ENCODE measurements around the gene ZNF536. TPM values are rescaled to one million over a fixed set of nuclear protein-coding genes. Genes with fewer than 3 reads are reported as not detected.

The ZNF536 gene
- total and polyA plus RNA-seq, 10 of the 15 experiments (the other 5 are each of a cell fraction or from before 2014, with no cell fraction given): not detected

- Histone ChIP-seq H3K27me3 (replicated peaks in 1 of 2; ENCODE audit: control insufficient read depth in 2 of 2, insufficient read depth in 2 of 2, low read length in 1 of 2) (no peaks in the 10 kb centered on the region), H3K27ac (ENCODE audit: control insufficient read depth, insufficient read depth) (no peak overlapping the region), H3K4me2 (ENCODE audit: control insufficient read depth, insufficient read depth) (no peak overlapping the region), H3K4me3 (no peak overlapping the region), H3K9ac (ENCODE audit: control insufficient read depth, insufficient read depth, low read length) (no peak overlapping the region), H3K9me3 (replicated peaks; ENCODE audit: control insufficient read depth, insufficient read depth, low read length) (no peaks in the 10 kb centered on the region), H2AFZ (ENCODE audit: control insufficient read depth, low read depth, low read length) (no peak overlapping the region), H3K79me2 (ENCODE audit: control insufficient read depth, insufficient read depth, low read length) (no peaks in the 10 kb centered on the region), H4K20me1 (ENCODE audit: control insufficient read depth, insufficient read depth) (no peaks in the 10 kb centered on the region), H3K4me1 (ENCODE audit: control insufficient read depth, insufficient read depth, low read length) (no peaks in the 10 kb centered on the region), H3K36me3 (ENCODE audit: control insufficient read depth in 2 of 2, insufficient read depth in 2 of 2, low read length in 1 of 2) (no peaks in the 10 kb centered on the region)
- intact Hi-C loops (cut with micrococcal nuclease; ENCODE audit: unreplicated experiment): no loop called here
- CTCF ChIA-PET: no interaction called here
- POLR2A ChIA-PET: no interaction called here
- no TSS peak for BruUV-seq (replicated peaks)
- DNase-seq (ENCODE audit: low read depth, low spot score) (no peak), ATAC-seq (no peak), FAIRE-seq (no peak)
- in situ Hi-C loops (cut with MboI): no loop called here
- no peak for TF ChIP-seq RELA (IDR thresholded peaks at IDR 0.05; ENCODE audit: borderline replicate concordance, partially characterized antibody)
- TF ChIP-seq MEF2A (IDR thresholded peaks at IDR 0.05; ENCODE audit: insufficient read depth, low read depth, low read length): no peak
- no peak for TF ChIP-seq BACH1 (IDR thresholded peaks at IDR 0.05; ENCODE audit: borderline replicate concordance)
- TF ChIP-seq BHLHE40 (IDR thresholded peaks at IDR 0.05; ENCODE audit: borderline replicate concordance in 1 of 2, low read depth in 2 of 2, low read length in 1 of 2): no peak
- no peak for TF ChIP-seq NKRF (conservative IDR thresholded peaks at IDR 0.05)
- TF ChIP-seq MTA3 (IDR thresholded peaks at IDR 0.05; ENCODE audit: borderline replicate concordance, low read length): no peak
- TF ChIP-seq RAD21 (IDR thresholded peaks at IDR 0.05; ENCODE audit: insufficient read depth, low read depth, low read length): no peak
- TF ChIP-seq E4F1 (IDR thresholded peaks at IDR 0.05; ENCODE audit: borderline replicate concordance, partially characterized antibody): no peak
- TF ChIP-seq HCFC1 (IDR thresholded peaks at IDR 0.05; ENCODE audit: low read length): no peak
- TF ChIP-seq POLR2A (IDR thresholded peaks at IDR 0.05; ENCODE audit: low read depth, low read length): no peak
- TF ChIP-seq EGR1 (IDR thresholded peaks at IDR 0.05; ENCODE audit: borderline replicate concordance in 1 of 2, low read depth in 2 of 2, low read length in 2 of 2): no peak
- SMC1A ChIA-PET (ENCODE audit: uncharacterized antibody, unreplicated experiment): no interaction called here
- RAD21 ChIA-PET (ENCODE audit: unreplicated experiment): no interaction called here
Measured at GRCh38 chr19:30504272-30504671, 132.1 kb downstream of the ZNF536 start.
